Measurements from ENCODE around the gene PXMP4.

- TF ChIP-seq, protein P1, sequence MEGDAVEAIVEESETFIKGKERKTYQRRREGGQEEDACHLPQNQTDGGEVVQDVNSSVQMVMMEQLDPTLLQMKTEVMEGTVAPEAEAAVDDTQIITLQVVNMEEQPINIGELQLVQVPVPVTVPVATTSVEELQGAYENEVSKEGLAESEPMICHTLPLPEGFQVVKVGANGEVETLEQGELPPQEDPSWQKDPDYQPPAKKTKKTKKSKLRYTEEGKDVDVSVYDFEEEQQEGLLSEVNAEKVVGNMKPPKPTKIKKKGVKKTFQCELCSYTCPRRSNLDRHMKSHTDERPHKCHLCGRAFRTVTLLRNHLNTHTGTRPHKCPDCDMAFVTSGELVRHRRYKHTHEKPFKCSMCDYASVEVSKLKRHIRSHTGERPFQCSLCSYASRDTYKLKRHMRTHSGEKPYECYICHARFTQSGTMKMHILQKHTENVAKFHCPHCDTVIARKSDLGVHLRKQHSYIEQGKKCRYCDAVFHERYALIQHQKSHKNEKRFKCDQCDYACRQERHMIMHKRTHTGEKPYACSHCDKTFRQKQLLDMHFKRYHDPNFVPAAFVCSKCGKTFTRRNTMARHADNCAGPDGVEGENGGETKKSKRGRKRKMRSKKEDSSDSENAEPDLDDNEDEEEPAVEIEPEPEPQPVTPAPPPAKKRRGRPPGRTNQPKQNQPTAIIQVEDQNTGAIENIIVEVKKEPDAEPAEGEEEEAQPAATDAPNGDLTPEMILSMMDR (IDR thresholded peaks at IDR 0.05) = no peak
- no peak for TF ChIP-seq POLR2A (IDR thresholded peaks at IDR 0.05)
Measured at GRCh38 chr20:33685328-33686099, 34.6 kb downstream of the PXMP4 start.

Measured in adrenal gland (tissue), 5 donors.